ENCODE results near the gene KLK2. TPM values are rescaled to one million over a fixed set of nuclear protein-coding genes. Genes with fewer than 3 reads are reported as not detected.

KLK2 gene
- total and polyA plus RNA-seq, 4 donors = not detected

GRCh38 chr19:50912102-50912599, 38.9 kb downstream of the KLK2 start:
- H3K4me3 ChIP-seq = no peak overlapping the region
- H3K9ac ChIP-seq (ENCODE audit: insufficient read depth in 1 of 2, low read length in 2 of 2) = no peak overlapping the region
- ATAC-seq (ENCODE audit: insufficient read depth, low FRiP score) (no peak), DNase-seq (no peak)
- H3K27me3 ChIP-seq (ENCODE audit: control insufficient read depth in 3 of 3, insufficient read depth in 3 of 3, low read length in 2 of 3) = peaks cover 17 to 55% (median 25%) of the 10 kb centered on the region in 3 donors
- TF ChIP-seq CTCF (IDR thresholded peaks at IDR 0.05; ENCODE audit: control extremely low read depth, extremely low read depth) = no peak
- no peaks in the 10 kb centered on the region for H3K36me3 ChIP-seq (ENCODE audit: control insufficient read depth in 4 of 4, insufficient read depth in 4 of 4, low read length in 4 of 4)
- peaks cover 0 to 5% (median 0%) of the 10 kb centered on the region in 5 donors for H3K4me1 ChIP-seq (ENCODE audit: control insufficient read depth in 5 of 5, insufficient read depth in 5 of 5, low read length in 5 of 5)
- H3K27ac ChIP-seq (ENCODE audit: low read depth in 1 of 2, low read length in 1 of 2) = no peak overlapping the region
- 15 to 21% methylated on average over 21 of the region's 21 CpGs for WGBS, 2 donors
- peaks cover 0 to 13% (median 0%) of the 10 kb centered on the region in 4 donors for H3K9me3 ChIP-seq (ENCODE audit: control insufficient read depth in 4 of 4, insufficient read depth in 3 of 4, low read length in 3 of 4)

GRCh38 chr19:50912727-50913716, 39.8 kb downstream of the KLK2 start:
- H3K4me3 ChIP-seq = no peak overlapping the region
- H3K9me3 ChIP-seq (ENCODE audit: control insufficient read depth in 4 of 4, insufficient read depth in 3 of 4, low read length in 3 of 4) = peaks cover 0 to 13% (median 0%) of the 10 kb centered on the region in 4 donors
- DNase-seq (no peak), ATAC-seq (ENCODE audit: insufficient read depth, low FRiP score) (no peak)
- H3K4me1 ChIP-seq (ENCODE audit: control insufficient read depth in 5 of 5, insufficient read depth in 5 of 5, low read length in 5 of 5) = peaks cover 0 to 5% (median 0%) of the 10 kb centered on the region in 5 donors
- H3K9ac ChIP-seq (ENCODE audit: insufficient read depth in 1 of 2, low read length in 2 of 2) = no peak overlapping the region
- H3K36me3 ChIP-seq (ENCODE audit: control insufficient read depth in 4 of 4, insufficient read depth in 4 of 4, low read length in 4 of 4) = no peaks in the 10 kb centered on the region
- 10 to 11% methylated on average over 26 to 29 of the region's 29 CpGs for WGBS, 2 donors
- H3K27ac ChIP-seq (ENCODE audit: low read depth in 1 of 2, low read length in 1 of 2) = no peak overlapping the region
- peaks cover 20 to 51% (median 24%) of the 10 kb centered on the region in 3 donors for H3K27me3 ChIP-seq (ENCODE audit: control insufficient read depth in 3 of 3, insufficient read depth in 3 of 3, low read length in 2 of 3)
- TF ChIP-seq CTCF (IDR thresholded peaks at IDR 0.05; ENCODE audit: control extremely low read depth, extremely low read depth) = no peak

GRCh38 chr19:50916069-50916468, 42.8 kb downstream of the KLK2 start:
- ATAC-seq (ENCODE audit: insufficient read depth, low FRiP score) (no peak), DNase-seq (no peak)
- no peaks in the 10 kb centered on the region for H3K36me3 ChIP-seq (ENCODE audit: control insufficient read depth in 4 of 4, insufficient read depth in 4 of 4, low read length in 4 of 4)
- WGBS, 2 donors = 71 to 93% methylated on average over 2 of the region's 2 CpGs
- H3K4me1 ChIP-seq (ENCODE audit: control insufficient read depth in 5 of 5, insufficient read depth in 5 of 5, low read length in 5 of 5) = no peaks in the 10 kb centered on the region
- no peak overlapping the region for H3K9ac ChIP-seq (ENCODE audit: insufficient read depth in 1 of 2, low read length in 2 of 2)
- TF ChIP-seq CTCF (IDR thresholded peaks at IDR 0.05; ENCODE audit: control extremely low read depth, extremely low read depth) = no peak
- H3K4me3 ChIP-seq = no peak overlapping the region
- H3K27me3 ChIP-seq (ENCODE audit: control insufficient read depth in 3 of 3, insufficient read depth in 3 of 3, low read length in 2 of 3) = peaks cover 9 to 36% (median 11%) of the 10 kb centered on the region in 3 donors
- H3K27ac ChIP-seq (ENCODE audit: low read depth in 1 of 2, low read length in 1 of 2) = no peak overlapping the region
- H3K9me3 ChIP-seq (ENCODE audit: control insufficient read depth in 4 of 4, insufficient read depth in 3 of 4, low read length in 3 of 4) = peaks cover 0 to 3% (median 0%) of the 10 kb centered on the region in 4 donors
